GM12865 (cell line): ENCODE data around the gene CEP128.

Experiments
- DNase-seq: peaks from one replicate; pipeline ENCODE4 v3.0.0; 2010; ENCODE audit warnings: low read depth
- H3K4me3 ChIP-seq: 2 replicates; pipeline ENCODE4 v1.5.1; 2011; ENCODE audit warnings: mild to moderate bottlenecking, low read depth, low read length, control low read depth
- TF ChIP-seq, protein P1 (sequence below): IDR thresholded peaks from 2 replicates; pipeline ENCODE4 v1.5.1; 2011; ENCODE audit warnings: low read length, control low read depth, low read depth, inconsistent platforms; ENCODE audit not compliant: insufficient read depth; ENCODE audit errors: missing control alignments

CEP128 gene

DNA sequence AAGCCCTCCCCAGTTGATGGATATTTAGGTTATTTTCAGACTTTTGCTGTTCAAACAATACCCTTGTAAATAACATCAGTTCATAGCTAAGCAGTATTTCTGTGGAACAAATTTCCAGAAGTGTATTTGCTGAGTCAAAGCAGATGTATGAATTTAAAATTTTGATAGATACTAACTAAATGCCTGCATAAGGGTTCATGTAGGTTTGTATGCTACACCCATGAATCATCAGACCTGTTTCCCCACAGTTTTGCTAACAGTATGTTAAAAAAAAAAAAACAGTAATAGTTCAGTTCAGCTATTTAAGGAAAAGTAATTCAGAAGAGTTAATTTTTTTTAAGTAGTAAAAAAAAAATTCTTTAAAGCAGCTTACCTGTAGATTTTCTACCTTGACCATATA is 494.1 kb downstream of the CEP128 start:
- no peak overlapping the region for H3K4me3 ChIP-seq
- no peak for DNase-seq
- TF ChIP-seq, protein P1, sequence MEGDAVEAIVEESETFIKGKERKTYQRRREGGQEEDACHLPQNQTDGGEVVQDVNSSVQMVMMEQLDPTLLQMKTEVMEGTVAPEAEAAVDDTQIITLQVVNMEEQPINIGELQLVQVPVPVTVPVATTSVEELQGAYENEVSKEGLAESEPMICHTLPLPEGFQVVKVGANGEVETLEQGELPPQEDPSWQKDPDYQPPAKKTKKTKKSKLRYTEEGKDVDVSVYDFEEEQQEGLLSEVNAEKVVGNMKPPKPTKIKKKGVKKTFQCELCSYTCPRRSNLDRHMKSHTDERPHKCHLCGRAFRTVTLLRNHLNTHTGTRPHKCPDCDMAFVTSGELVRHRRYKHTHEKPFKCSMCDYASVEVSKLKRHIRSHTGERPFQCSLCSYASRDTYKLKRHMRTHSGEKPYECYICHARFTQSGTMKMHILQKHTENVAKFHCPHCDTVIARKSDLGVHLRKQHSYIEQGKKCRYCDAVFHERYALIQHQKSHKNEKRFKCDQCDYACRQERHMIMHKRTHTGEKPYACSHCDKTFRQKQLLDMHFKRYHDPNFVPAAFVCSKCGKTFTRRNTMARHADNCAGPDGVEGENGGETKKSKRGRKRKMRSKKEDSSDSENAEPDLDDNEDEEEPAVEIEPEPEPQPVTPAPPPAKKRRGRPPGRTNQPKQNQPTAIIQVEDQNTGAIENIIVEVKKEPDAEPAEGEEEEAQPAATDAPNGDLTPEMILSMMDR, result no peak
